Measurements from ENCODE around the gene OLA1. TPM values are rescaled to one million over a fixed set of nuclear protein-coding genes. Genes with fewer than 3 reads are reported as not detected.

The OLA1 gene
- total and polyA plus RNA-seq, 2 of the 13 experiments (the other 11 are each of a cell fraction or from before 2014, with no cell fraction given) = 153 to 241 TPM

DNA sequence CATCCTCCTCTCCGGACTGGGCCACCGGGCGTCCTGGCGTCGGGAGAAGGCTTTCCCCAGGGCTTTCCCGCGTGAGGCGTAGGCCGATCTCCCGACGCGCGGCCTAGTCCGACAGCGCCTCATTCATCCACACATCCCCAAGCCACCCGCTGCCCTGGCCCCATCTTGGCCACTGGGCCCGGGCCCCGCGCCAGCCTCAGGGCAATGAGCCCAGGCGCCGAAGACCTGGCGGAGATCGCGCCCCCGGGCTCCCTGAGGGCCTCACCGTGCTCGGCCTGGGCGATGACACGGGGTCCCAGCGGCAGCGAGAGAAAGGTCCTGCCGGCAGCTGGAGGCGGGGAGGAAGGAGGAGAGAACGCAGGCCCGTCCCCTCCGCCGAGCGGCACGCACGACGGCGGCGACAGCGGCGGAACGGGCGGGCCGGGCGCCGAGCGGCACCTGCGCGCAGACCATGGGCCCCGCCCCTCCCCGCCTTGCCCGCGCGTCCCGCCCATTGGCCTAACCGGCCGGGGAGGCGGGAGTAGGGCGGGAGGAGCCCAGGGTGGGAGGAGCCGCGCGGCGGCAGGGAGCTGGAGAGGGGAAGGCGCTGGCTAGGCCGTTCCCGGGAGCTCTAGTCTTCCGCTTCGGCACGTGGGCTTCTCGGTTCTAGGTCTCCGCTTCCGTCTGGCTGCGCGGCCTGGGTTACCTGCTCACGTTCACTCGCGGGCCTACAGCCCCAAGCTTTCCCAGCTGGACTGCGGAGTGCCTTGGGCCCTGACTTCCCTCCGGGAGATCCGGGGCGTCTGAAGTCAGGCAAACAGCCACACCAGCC is at the start of gene OLA1 (continued):
- TF ChIP-seq, protein P1, sequence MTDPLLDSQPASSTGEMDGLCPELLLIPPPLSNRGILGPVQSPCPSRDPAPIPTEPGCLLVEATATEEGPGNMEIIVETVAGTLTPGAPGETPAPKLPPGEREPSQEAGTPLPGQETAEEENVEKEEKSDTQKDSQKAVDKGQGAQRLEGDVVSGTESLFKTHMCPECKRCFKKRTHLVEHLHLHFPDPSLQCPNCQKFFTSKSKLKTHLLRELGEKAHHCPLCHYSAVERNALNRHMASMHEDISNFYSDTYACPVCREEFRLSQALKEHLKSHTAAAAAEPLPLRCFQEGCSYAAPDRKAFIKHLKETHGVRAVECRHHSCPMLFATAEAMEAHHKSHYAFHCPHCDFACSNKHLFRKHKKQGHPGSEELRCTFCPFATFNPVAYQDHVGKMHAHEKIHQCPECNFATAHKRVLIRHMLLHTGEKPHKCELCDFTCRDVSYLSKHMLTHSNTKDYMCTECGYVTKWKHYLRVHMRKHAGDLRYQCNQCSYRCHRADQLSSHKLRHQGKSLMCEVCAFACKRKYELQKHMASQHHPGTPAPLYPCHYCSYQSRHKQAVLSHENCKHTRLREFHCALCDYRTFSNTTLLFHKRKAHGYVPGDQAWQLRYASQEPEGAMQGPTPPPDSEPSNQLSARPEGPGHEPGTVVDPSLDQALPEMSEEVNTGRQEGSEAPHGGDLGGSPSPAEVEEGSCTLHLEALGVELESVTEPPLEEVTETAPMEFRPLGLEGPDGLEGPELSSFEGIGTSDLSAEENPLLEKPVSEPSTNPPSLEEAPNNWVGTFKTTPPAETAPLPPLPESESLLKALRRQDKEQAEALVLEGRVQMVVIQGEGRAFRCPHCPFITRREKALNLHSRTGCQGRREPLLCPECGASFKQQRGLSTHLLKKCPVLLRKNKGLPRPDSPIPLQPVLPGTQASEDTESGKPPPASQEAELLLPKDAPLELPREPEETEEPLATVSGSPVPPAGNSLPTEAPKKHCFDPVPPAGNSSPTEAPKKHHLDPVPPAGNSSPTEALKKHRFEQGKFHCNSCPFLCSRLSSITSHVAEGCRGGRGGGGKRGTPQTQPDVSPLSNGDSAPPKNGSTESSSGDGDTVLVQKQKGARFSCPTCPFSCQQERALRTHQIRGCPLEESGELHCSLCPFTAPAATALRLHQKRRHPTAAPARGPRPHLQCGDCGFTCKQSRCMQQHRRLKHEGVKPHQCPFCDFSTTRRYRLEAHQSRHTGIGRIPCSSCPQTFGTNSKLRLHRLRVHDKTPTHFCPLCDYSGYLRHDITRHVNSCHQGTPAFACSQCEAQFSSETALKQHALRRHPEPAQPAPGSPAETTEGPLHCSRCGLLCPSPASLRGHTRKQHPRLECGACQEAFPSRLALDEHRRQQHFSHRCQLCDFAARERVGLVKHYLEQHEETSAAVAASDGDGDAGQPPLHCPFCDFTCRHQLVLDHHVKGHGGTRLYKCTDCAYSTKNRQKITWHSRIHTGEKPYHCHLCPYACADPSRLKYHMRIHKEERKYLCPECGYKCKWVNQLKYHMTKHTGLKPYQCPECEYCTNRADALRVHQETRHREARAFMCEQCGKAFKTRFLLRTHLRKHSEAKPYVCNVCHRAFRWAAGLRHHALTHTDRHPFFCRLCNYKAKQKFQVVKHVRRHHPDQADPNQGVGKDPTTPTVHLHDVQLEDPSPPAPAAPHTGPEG (CRISPR knock-in tag; IDR thresholded peaks at IDR 0.05) = peak; percentile 92
- no peak; the same call in 1 of the 2 replicates for TF ChIP-seq RXRA (CRISPR knock-in tag; IDR thresholded peaks at IDR 0.05)
- TF ChIP-seq, protein P2, sequence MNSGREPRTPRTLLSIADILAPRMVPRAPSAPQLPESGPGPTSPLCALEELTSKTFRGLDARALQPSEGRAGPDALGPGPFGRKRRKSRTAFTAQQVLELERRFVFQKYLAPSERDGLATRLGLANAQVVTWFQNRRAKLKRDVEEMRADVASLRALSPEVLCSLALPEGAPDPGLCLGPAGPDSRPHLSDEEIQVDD (CRISPR knock-in tag; IDR thresholded peaks at IDR 0.05; ENCODE audit: borderline replicate concordance) = peak; percentile 88
- TF ChIP-seq RBFOX2 (IDR thresholded peaks at IDR 0.05; ENCODE audit: low read depth, low read length) = peak; percentile 97
- peak; percentile 72 for TF ChIP-seq ZNF224 (CRISPR knock-in tag; IDR thresholded peaks at IDR 0.05)
- peak; percentile 86; the same call in 1 of the 2 replicates for TF ChIP-seq CHCHD3 (CRISPR knock-in tag; IDR thresholded peaks at IDR 0.05)
- no peak; the same call in 1 of the 2 replicates for TF ChIP-seq TARDBP (CRISPR knock-in tag; IDR thresholded peaks at IDR 0.05)
- TF ChIP-seq MYC (CRISPR knock-in tag; IDR thresholded peaks at IDR 0.05; ENCODE audit: borderline replicate concordance) = peak; percentile 98
- peak; percentile 72 for TF ChIP-seq JARID2 (CRISPR knock-in tag; IDR thresholded peaks at IDR 0.05; ENCODE audit: insufficient replicate concordance)
- no peak for TF ChIP-seq NCOR1 (IDR thresholded peaks at IDR 0.05; ENCODE audit: borderline replicate concordance, low read length)
- peak; percentile 73; the same call in 1 of the 2 replicates for TF ChIP-seq ZFP36L2 (CRISPR knock-in tag; IDR thresholded peaks at IDR 0.05)
- TF ChIP-seq, protein P3, sequence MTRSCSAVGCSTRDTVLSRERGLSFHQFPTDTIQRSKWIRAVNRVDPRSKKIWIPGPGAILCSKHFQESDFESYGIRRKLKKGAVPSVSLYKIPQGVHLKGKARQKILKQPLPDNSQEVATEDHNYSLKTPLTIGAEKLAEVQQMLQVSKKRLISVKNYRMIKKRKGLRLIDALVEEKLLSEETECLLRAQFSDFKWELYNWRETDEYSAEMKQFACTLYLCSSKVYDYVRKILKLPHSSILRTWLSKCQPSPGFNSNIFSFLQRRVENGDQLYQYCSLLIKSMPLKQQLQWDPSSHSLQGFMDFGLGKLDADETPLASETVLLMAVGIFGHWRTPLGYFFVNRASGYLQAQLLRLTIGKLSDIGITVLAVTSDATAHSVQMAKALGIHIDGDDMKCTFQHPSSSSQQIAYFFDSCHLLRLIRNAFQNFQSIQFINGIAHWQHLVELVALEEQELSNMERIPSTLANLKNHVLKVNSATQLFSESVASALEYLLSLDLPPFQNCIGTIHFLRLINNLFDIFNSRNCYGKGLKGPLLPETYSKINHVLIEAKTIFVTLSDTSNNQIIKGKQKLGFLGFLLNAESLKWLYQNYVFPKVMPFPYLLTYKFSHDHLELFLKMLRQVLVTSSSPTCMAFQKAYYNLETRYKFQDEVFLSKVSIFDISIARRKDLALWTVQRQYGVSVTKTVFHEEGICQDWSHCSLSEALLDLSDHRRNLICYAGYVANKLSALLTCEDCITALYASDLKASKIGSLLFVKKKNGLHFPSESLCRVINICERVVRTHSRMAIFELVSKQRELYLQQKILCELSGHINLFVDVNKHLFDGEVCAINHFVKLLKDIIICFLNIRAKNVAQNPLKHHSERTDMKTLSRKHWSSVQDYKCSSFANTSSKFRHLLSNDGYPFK (CRISPR knock-in tag; IDR thresholded peaks at IDR 0.05; ENCODE audit: borderline replicate concordance) = peak; percentile 83; the same call in 1 of the 2 replicates
- TF ChIP-seq U2AF1 (optimal IDR thresholded peaks at IDR 0.05; ENCODE audit: low read depth, low read length) = no peak
- TF ChIP-seq ZNF10 (CRISPR knock-in tag; IDR thresholded peaks at IDR 0.05; ENCODE audit: borderline replicate concordance, low read depth) = 0 out of 2 replicates have a peak, but pooled peaks have one; percentile 62
- peak; percentile 98 for TF ChIP-seq ZNF230 (CRISPR knock-in tag; IDR thresholded peaks at IDR 0.05)
- 0 out of 2 replicates have a peak, but pooled peaks have one; percentile 82 for TF ChIP-seq ZNF569 (CRISPR knock-in tag; IDR thresholded peaks at IDR 0.05; ENCODE audit: borderline replicate concordance)
- TF ChIP-seq RCOR2 (CRISPR knock-in tag; IDR thresholded peaks at IDR 0.05) = no peak
- peak; percentile 91 for TF ChIP-seq BORCS8-MEF2B (CRISPR knock-in tag; IDR thresholded peaks at IDR 0.05)

Data from HepG2 (cell line).